GM20431 (cell line): ENCODE measurements around the gene REX1BD.
"Not testable (repeated sequence)": the region's sequence is repeated elsewhere in the genome, so short reads cannot be mapped to it uniquely, and the experiment has no call there.

ENCODE experiments used
- in situ Hi-C: fragments of 300-500 bp; cut with MseI, MboI; formaldehyde crosslinking; loops from one replicate; pipeline ENCODE4 v1.15.0; 2020; ENCODE audit warnings: low sequenced_read_pairs; ENCODE audit not compliant: unreplicated experiment

The REX1BD gene

DNA sequence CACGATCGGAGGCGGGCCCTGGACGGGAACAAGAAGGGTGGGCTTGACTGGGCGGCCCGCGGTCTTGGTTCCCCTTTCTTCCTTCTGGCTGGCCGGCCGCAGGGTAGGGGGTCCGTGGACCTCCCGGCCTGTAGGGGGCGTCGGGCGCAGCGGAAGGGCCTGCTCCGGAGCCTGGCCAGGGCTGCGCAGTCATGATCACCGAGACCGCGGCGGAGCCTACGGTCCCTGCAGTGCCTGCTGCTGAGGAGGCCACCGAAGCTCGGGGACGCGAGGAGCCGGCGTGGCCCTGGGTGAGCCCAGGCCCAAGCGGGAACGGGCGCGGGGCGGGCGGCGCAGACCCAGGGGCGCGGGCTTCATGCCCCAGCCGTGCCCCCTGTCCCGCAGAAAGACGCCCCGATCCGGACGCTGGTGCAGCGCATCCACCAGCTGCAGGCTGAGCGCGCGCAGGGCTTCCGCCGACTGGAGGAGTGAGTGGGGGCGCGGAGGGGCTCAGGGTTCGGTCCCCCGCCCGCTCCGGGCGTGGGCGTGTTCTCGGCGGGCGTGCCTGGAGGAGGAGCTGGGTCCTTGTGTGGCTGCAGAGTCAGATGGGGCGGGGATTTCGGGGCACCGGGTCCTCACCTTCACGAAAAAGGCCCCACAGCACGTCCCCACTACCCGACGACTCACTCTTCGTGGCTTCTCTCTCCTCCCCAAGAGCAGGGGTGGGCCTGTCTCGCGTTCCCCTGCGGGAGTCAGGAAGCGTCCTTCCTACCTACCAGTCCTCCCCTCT is at the start of gene REX1BD:
TSS of gene REX1BD (plus strand) at position 188 of the 769 bp plus-strand sequence. CDS start at position 192, 4 bp downstream.
- in situ Hi-C loops = no loop called here

DNA sequence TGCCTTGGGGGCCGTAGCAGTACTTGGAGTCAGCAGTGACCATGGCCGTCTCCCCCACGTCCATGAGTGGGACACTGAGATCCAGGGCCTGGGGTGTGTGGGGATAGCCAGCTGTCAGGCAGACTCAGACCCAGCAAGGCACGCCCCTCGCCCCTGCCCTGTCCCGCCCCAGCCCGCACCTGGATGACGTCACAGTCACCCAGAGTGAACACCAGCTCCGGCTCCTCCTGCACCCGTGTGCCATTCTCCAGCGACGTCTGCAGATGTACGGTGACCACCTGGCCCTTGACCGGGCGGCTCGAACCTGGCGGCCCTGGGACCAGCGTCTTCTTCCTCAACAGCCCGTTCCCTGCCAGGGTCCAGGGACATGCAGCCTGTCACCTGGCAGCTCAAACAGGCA is 49.2 kb upstream of the REX1BD start:
- in situ Hi-C loops = no loop called here

DNA sequence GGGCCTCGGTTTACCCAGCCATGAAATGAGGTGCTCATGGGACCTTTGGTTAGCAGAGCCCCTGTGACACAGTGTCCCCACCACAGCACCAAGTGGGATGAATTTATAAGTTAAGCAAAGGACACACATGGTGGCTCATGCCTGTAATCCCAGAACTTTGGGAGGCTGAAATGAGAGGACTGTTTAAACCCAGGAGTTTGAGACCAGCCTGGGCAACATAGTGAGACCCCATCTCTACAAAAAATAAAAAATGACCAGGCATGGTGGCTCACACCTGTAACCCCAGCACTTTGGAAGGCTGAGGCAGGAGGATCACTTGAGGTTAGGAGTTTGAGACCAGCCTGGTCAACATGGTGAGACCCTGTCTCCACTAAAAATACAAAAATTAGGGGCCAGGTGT is 48.4 kb upstream of the REX1BD start:
- in situ Hi-C loops = not testable (repeated sequence)

GRCh38 chr19:18541258-18541991 is 47.2 kb upstream of the REX1BD start:
- in situ Hi-C loops = no loop called here

DNA sequence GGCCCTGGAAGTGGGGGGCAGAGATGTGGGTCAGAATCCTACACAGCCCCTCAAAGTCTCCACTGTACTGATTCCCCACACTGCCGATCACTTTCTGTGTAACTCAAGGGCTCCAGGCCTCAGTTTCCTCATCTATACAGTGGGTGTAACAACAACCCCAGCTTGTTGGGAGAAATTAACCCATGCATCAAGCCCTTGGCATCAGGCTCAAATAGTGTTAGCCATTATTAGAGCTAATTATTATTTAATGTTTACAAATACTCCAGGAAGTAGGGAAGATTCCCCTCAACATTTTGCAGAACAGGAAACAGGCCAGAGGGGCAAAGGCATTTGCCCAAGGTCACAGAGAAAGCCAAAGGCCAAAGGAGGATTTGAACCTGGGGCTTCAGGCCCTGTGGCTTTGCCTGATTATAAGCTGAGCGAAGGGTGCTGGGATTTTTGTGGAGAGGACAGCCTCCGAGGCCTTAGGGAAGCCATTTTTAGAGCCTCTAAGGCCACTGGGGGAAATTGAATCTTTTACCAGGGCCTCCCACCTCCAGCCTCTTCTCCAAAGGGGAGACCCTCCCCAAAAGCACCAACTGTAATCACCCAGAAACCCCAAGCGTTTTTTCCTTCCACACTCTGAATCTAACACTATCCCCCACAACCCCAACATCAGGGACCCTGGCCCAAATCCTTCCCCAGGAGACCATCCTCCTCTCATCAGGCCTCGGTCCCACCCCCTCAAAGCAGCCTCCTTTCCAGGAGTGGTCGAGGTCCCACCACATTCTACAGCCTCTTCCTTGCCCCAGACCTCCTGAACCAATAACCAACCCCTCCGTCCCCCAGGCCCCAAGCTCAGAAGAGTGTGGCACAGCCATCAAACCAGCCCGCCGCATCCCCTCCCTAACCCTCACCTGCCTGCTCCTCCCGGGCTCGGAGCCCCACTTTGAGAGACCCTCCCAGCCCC is 46.3 kb upstream of the REX1BD start:
- in situ Hi-C loops = no loop called here

DNA sequence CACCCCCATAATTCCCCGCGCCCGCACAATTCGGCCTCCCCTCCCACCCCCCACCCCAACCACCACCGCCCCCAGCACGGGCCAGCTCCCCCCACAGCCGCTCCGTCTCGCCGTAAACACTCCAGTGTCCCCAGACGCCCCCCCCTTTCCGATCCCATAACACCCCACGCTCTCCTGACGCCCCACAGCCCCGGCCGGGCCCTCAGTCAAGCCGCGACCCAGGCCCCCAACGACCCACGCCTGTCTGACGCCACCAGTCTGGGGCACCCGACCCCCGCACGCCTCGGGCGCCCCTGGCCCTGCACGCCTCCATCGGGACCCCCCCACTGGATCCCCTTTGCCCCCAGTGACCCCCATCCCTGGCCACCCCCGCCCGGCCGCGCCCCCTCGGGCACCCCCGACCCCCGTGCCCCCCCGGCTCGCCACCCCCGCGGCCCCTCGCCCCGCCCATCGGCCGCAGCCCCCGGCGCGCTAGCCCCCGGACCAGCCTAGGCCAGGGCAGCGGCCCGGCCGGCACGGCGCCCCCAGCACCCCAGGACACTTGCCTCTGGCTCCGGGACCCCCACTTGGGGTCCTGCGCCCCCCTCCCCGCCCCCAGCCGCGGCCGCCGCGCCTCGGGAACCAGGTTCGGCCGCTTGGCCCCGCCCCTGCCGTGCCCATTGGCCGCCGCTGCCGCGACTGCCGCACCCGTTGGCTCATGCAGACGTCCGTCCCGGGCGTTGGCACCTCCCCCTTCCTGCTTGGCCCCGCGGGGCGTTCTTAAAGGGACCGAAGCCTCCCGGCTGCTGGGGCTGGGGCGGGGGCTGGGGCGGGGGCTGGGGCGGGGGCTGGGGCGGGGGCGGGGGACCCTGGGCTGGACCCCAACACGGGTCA is 45.4 kb upstream of the REX1BD start, which contains the start of gene FKBP8:
TSS of gene FKBP8 (minus strand) at position 633 of the 873 bp plus-strand sequence. CDS start 1,603 bp downstream, outside the sequence.
- in situ Hi-C loops = no loop called here

DNA sequence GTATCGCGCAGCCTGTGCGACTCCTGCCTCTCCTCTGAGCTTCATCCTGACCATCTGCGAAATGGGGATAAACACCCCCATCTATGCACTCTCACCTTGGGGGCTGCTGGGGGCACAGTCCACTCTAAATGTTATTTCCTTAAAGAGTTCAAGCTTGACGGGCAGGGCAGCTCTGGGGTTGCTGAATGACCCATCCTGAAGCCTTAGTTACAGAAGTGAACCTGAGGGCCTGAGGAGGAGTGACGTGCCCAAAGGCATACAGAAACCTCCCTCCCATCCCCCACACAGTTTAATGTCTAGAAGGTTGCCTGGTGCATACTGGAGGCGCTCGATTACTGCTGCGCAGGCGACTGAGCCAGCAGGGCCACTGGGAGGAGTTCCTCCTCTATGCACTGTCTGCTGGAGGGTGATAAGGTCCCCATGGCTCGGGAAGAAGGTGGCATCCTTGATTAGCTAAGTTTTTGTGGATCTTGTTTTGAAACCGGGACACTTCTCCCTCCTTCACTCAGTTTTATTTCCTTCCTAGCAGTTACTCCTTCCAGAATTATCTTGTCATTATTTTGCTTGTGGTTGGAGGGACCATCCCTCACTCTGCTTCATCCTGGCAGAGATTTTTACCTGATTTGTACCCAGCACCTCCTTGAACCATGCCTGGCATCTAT is 44.7 kb upstream of the REX1BD start:
- in situ Hi-C loops = no loop called here

- in situ Hi-C loops = no loop called here
Observed at GRCh38 chr19:18551631-18552030, 37.0 kb upstream of the REX1BD start.

GRCh38 chr19:18557411-18558201 is 31.0 kb upstream of the REX1BD start, which contains the start of gene KXD1:
TSS of gene KXD1 (plus strand) at chr19:18557870. CDS start at chr19:18562057, 4,187 bp downstream.
- in situ Hi-C loops = no loop called here

GRCh38 chr19:18558202-18558555 is 30.4 kb upstream of the REX1BD start:
- in situ Hi-C loops = no loop called here

DNA sequence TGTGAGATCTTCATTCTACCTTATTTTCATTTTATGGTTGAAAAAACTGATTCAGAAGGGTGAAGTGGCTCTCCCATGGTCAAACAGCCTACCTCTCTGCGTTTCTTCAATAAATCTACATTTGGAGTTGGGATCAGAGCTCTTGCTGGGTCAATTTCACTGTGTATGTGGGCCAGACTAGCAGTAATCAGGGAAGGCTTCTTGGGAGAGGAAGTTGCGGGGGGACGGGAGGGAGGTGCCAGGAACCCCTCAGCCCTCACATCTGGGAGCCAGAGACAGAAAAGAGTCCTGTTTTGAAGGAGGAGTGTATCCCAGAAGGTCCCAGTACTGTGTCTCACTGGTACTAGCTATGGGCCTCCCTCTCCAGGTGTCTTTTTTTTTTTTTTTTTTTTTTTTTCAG is 30.0 kb upstream of the REX1BD start:
- in situ Hi-C loops = no loop called here

DNA sequence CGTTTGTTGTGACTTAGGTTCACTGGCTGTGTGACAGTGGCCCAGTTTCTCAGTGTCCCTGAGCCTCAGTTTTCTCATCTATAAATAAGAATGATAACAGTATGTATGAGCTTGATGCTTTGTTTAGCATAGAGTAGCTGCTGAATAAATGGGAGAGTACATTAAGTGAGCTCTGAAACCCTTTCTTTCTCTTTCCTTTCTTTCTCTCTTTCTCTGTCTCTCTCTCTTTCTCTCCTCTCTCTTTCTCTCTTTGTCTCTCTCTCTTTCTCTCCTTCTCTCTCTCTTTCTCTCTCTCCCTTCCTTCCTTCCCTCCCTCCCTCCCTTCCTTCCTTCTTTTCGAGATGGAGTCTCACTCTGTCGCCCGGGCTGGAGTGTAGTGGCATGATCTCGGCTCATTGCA is 28.9 kb upstream of the REX1BD start:
- in situ Hi-C loops = no loop called here

- in situ Hi-C loops = no loop called here
Observed at GRCh38 chr19:18562086-18562485, 26.5 kb upstream of the REX1BD start.

GRCh38 chr19:18566953-18567352 is 21.6 kb upstream of the REX1BD start:
- in situ Hi-C loops = no loop called here

DNA sequence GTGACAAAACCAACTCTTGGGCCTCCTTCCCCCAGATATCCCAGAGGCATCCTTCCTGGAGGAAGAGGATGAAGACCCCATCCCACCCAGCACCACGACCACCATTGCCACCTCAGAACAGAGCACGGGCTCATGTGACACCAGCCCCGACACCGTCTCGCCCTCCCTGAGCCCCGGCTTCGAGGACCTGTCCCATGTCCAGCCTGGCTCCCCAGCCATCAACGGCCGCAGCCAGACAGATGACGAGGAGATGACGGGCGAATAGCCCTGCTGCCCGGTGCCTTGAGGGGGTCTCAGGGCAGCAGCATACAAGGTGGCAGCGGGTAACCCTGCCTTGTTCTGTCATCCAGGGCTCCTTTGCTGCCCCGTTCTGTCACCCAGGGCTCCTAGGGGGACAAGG is 20.2 kb upstream of the REX1BD start:
- in situ Hi-C loops = no loop called here

DNA sequence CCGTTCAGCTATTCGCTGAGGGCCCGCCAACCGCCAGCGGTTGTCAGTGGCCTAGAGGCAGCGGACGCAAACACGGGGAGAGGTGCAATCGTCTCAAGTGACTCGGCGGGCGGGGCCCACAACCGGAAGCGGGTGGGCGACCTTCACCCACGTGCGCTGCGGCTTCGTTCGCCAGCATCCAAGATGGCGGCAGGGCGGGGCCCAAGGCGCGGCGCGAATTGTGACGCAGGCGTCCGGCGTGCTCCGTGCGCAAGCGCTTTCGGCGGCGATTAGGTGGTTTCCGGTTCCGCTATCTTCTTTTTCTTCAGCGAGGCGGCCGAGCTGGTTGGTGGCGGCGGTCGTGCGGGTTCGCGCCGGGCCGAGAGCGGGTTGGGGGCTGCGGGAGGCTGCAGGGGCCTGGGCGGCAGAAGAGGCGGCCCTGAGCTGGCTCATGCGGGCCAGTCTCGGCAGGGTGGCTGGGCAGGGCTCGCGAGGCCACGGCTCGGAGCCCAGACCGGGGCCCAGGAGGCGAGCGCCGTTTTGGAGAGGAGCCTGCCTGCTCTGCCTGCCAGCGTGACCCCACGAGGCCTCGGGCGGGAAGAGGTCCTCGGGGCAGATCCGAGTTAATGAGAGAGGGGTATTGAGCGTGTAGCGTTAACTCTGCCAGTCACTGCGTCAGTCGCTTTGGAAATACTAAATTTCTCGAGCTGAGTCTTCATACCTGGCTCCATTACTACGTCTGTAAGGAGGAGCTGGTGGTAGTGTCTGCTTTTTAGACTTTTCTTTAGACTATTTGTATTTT is 16.8 kb upstream of the REX1BD start, which contains the start of gene UBA52:
TSS of gene UBA52 (plus strand) at position 294 of the 781 bp plus-strand sequence. CDS start 1,444 bp downstream, outside the sequence.
- in situ Hi-C loops = no loop called here

DNA sequence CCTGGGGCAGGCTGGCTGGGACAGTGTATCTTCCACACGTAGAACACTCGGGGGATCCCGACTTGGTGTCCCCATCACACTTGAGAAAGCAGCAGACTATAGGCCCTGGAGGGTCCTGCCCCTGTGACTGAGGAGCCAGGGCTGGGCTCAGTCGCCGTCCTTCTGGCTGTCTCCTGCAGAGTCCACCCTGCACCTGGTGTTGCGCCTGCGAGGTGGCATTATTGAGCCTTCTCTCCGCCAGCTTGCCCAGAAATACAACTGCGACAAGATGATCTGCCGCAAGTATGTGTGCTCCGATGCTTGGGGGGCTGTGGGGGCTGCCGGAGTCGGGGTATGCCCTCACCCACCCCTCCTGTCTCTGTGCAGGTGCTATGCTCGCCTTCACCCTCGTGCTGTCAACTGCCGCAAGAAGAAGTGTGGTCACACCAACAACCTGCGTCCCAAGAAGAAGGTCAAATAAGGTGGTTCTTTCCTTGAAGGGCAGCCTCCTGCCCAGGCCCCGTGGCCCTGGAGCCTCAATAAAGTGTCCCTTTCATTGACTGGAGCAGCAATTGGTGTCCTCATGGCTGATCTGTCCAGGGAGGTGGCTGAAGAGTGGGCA is 13.8 kb upstream of the REX1BD start:
- in situ Hi-C loops = no loop called here
